HepG2 (cell line): ENCODE data around the gene OGFOD3.

Source experiments
- HINFP ChIP-seq: sonication (generic); formaldehyde crosslinking; IDR thresholded peaks from 2 replicates; pipeline ENCODE4 v1.4.0; 2020; ENCODE audit warnings: low read depth, mild to moderate bottlenecking, missing genetic modification reagents
- SALL2 ChIP-seq: sonication (generic); formaldehyde crosslinking; IDR thresholded peaks from 2 replicates; pipeline ENCODE4 v1.8.1; 2023; ENCODE audit warnings: mild to moderate bottlenecking, missing genetic modification reagents, inconsistent platforms
- TRIM22 ChIP-seq: fragments of 450-650 bp; IDR thresholded peaks from 2 replicates; pipeline ENCODE4 v1.6.1; 2017
- ZNF280B ChIP-seq: sonication (generic); formaldehyde crosslinking; IDR thresholded peaks from 2 replicates; pipeline ENCODE4 v1.5.0; 2020; ENCODE audit warnings: missing genetic modification reagents, mild to moderate bottlenecking, borderline replicate concordance
- ZNF646 ChIP-seq: sonication (generic); formaldehyde crosslinking; IDR thresholded peaks from 2 replicates; pipeline ENCODE4 v1.9.0; 2021; ENCODE audit warnings: mild to moderate bottlenecking, missing genetic modification reagents

GRCh38 chr17:82369211-82369610 is 49.2 kb downstream of the OGFOD3 start:
- TF ChIP-seq ZNF280B (CRISPR knock-in tag) (no peak), SALL2 (no peak), ZNF646 (no peak), HINFP (CRISPR knock-in tag) (no peak), TRIM22 (no peak)
